HG02588 (cell line): ENCODE measurements around the gene OPCML.

ENCODE experiments used
- ATAC-seq: cut with Tn5 transposase; IDR thresholded peaks from one replicate; pipeline ENCODE4 v1.9.1; 2021; ENCODE audit warnings: mild to moderate bottlenecking, moderate library complexity; ENCODE audit not compliant: unreplicated experiment

OPCML gene

DNA sequence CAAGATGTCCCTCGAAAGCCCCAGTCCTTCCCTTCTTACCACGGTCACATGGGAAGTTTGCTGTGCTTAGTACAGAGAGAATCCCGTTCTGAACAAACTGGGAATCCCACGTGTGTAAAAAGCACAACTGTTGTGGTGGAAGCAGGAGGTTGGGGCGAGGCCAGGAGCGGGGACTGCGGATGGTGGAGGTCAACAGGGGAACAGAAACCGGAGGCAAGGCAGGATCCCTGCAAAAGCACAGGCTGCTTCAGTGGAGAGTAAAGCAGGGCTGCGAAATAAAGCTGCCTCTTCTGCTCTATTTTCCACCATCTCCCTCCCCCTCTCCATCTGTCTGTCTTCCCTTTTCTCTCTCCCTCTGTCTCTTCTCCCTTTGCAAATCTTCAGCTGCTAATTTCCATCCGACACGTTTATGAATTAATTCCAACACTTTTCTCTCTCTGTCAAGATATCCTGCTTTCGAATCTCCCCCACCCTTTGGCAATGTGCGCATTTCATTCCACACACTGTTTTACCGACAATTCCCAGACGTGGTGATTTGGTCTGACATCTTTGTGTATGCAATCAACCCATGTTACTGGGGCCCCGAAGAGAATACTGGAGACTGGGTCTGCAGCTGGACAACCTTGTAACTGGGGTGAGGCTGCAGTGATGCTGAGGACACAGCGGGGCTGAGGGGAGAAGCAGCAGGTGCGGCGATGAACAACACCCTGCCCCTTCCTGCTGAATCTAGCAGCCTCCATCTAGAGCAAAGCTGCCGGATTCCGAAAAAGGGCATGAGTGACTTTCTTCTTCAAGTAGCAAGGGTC lies 571.8 kb downstream of the OPCML start:
- ATAC-seq: no peak

DNA sequence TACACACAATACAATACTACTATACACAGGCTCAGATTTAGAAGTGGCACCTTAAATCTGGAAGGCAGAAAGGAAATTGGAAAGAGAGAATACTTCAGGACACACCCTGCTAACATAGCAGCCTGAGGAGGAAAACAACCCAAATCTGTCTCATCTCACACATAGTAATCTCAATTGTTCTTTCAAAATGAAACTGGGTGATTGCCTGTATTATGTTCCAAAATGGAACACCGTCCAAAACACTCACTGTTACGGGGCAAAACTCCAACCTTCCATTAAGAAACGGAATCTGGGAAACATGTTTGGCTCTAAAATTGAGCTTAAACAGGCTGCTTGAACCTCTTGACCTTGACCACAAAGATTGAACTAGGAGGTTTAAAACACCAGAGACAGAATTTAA lies 572.6 kb downstream of the OPCML start:
- no peak for ATAC-seq

DNA sequence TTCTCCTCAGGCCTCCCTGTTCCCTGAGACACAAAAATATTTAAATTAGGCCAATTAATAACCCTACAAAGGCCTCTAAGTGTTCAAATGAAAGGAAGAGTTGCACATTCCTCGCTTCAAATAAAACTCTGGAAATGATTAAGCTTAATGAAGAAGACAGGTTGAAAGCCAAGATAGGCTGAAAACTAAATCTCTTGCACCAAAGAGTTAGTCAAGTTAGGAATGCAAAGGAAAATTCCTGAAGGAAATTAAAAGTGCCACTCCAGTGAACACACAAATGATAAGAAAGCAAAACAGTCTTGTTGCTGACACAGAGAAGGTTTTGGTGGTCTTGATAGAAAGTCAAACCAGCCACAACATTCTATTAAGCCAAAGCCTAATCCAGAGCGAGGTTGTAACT lies 574.4 kb downstream of the OPCML start:
- no peak for ATAC-seq

DNA sequence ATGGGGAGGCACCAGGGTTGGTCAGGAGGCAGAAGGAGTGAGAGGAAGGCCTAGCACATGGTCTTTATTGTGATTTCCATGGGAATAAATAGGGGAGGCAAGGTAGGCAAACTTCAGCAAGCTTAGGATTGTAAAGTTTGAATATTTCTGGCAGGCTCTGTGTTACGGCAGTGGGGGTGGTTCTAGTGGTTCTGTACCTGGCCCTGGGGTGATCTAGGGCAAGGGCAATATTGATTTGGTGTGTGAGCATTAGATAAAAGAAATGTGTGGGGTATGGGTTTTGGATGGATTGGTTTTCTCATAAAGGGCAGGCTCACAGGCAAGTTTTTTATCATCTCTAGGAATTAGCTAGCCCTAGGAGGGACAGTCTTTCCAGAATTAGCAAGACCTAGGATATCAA lies 584.0 kb downstream of the OPCML start:
- ATAC-seq: no peak

DNA sequence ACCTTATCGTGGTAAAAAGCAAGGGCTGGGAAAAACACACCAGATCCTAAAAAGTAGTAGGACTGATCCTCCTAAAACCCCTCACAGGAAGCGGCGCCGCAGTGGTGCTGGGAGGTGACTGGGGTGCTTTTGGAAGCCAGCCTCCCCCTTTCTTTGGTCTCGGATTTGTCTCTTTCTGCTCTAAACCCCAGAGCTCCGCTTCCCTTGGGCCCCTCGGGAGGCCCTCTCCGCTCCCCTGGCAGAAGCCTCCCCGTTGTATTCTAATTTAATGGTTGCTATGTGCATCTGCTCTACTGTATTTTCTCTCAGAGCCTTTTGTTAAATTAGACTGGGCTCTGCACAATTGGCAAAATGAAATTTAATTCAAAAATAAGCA lies 587.7 kb downstream of the OPCML start:
- no peak for ATAC-seq

DNA sequence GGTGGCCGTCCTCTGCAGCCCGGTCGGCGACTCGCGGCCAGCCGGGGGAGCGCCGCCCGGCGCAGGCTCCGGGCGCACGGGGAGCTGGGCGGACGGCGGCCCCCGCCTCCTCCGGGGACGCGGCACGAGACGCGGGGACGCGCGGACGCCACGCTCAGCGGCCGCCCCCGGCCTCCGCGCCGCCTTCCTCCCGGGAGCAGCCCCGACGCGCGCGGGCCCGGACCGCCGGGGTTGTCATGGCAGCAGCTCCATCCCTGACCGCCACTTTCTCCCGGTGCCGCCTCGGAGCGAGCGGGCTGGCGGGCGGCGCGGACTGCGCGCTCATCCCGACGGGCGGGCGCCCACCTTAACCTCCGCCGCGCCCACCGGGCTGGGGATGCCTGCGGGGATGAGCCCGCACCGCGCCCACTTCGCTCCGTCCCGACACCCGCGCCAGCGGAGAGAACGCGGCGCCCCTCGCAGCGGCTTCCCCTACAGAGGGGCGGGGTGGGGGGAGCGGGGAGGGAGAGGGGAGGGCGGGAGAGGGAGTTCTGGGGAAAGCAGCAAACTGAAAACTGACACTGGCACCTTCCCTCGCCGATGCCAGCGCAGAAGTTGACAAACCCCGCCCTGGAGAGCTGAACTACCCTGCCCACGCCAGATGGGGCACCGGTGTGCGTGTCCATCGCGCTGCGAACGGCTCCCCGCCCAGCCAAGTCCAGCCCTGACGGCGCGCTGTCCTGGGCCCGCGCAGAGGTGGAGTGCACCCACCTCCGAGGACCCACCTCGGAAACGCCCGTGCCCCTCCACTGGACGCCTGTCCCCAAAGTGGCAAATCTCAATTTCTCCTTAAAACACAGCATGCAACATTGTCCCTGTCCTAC lies 588.4 kb downstream of the OPCML start:
- no peak for ATAC-seq

DNA sequence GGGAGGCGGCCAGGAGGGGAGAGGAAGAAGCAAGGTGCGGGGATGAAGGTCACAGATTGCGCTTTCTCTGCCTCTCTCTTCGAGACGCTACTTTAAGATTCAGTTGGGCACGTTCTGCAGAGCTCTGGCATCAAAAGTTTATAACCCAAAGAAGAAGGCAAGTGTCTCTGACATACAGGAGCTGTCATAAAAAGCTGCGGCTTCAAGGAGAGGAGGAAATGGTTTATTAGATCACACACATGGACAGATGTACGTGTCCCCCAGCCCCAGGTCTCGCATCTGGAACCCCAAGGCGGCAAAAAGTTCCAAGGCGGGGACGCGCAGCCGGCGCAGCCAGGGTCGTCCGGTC lies 589.0 kb downstream of the OPCML start:
- no peak for ATAC-seq

DNA sequence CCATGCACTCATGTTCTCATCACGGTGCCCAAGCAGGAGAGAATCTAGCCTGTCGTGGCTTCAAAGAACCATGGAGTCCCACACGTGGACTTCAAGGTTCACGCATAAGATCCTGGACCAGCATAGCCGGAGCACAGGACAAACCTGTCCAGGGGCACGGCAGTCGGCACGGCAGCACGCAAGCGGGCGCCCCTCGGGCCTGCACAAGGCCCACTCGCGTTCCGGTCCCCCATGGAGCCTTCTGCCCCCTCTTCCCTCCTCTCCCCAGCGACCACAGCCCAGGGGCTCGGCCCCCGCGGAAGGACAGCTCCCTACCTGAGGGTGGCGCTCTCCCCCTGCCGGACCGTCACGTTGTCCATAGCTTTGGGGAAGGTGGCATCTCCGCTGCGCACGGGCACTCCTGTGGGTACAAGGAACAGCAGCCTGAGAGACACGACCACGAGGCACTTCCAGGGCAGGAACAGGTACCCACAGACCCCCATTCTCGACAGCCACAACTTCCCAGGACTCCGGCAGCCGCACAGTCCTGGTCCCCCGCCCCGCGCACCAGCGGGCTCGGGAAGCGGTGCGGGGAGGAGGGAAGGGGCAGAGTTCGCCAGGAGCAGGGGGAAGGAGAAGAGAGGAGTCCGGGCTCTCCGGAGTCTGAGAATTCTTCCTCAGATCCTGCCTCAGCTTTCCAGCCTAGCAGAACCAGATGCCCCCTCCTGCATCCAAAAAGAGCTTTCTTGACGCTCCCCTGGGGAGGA lies 589.5 kb downstream of the OPCML start:
- ATAC-seq: no peak

DNA sequence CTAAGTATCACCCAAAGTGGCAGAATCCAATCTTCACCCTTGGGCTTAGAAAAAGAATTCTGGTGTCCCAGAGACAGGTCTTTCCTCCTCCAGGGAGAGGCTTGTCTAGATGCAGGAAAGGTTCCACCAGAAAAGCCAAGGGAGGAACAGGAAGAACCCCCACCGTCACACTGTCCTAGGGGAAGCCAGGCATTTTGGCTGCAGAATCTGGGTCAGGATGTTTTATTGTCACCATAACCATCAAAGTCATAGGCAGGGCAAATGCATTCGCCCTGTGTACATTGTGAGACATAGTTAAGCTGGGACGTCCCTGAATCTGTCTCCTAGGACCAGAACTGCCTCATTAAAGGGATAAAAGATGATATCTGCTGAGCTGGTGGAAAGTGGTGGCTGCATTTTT lies 590.5 kb downstream of the OPCML start:
- no peak for ATAC-seq

DNA sequence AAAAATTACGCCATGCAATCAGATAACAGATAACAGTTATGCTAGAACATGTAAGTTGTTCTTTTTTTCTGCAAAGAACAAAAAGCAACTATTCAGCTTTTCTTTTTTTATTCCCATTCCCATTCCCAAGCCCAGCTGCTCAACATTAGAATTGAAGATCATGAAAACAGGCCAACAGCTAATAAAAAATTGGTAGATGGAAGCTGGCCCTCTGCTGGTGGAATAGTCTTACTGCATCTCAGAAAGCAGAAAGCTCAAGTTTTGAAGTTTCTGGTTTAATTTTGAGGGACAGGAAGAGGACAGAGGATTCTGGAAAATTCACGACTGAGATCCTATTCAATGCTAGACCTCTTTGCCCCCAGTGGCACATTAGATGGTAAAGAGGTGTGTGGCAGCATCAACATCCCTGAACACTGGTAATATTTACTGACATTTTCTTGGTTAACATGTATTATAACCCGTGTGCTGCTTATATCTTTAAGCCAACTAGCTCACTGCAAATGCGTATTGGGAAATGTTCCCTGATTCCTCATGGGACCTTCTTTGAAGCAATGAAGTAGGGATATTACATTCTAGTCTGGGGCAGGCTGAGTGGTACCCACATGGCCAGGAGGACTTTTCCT lies 591.2 kb downstream of the OPCML start:
- no peak for ATAC-seq

DNA sequence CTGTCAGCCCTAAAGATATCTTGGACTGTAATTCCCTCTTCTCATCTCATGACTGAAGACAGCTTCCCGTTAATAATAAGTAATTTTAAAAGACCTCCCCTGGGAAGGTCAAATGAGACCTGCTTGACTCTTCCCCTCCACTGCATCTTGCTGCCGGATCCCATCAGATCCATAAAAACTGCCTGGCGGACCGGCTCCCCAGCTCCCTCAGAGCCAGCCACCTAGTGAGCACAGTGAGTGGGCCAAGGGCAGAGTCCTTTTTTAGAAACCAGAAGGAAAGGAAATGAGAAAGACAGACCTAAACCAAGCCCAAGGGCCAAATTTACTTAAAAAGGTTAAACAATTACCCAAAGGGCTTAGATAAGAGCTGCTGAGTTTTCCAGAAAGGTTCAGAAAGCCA lies 595.3 kb downstream of the OPCML start:
- ATAC-seq: no peak

DNA sequence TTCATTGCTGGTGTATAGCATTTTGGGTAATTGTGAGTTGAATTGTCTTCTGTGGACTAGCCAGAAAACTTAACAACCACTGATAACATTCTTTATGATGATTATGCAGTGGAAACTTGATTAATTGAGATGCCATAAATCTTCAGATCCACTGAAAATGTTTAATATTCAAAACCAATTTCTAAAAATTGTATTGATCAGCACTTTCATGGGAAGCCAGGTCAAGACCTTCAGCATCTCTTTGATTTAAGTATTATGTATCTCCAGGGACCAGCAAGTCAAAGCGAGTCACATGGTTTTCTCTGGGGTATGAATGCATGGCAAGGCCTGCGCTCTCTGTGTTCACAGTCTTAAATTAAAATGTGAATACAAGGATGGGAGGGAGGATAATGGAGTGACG lies 596.9 kb downstream of the OPCML start:
- ATAC-seq: no peak

DNA sequence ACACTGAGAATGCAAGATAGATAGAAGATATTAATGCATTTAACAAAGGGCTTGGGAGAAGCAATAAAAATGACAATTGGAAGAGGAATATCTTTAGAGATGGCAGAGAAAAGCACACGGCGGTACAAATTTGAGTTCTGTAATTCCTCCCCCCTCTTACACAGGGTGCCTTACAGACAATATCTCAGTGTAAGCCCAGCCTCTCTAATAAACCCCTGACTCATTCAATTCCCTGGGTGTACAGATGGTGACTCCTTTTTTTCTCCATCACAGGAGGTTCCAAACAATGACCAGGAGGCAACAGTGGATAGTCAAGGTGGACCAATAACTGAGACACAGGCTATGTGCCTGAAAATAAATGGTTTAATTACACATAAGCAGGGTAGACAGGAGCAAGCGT lies 598.6 kb downstream of the OPCML start:
- ATAC-seq: no peak

DNA sequence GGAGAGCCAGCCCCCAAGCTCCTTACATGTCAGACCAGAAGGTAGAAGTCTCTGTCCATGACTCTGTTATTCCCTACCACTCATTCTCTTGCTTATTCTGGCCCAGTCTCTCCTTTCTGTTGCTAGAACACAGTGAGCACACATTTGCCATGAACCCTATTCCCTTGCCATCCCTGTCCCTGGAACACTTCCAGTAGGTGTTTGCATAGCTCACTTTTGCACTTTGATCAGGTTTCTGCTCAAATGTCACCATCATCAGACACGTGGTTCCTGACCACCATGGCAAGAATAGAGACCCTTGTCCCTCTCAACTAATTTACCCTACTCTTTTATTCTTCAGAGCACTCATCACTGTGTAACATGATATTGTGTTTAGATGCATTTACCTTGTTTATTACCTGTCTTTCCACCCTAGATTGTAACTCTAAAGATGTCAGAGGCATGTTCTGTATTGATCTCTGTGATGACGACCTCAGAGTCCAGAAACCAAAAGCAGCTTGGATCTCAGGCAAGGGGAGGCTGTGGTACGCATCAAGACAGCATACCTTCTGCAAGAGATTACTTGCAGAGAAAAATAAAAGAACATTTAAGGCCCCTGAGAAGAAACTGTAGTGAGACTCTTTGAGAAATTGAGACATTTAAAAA lies 606.4 kb downstream of the OPCML start:
- ATAC-seq: no peak

DNA sequence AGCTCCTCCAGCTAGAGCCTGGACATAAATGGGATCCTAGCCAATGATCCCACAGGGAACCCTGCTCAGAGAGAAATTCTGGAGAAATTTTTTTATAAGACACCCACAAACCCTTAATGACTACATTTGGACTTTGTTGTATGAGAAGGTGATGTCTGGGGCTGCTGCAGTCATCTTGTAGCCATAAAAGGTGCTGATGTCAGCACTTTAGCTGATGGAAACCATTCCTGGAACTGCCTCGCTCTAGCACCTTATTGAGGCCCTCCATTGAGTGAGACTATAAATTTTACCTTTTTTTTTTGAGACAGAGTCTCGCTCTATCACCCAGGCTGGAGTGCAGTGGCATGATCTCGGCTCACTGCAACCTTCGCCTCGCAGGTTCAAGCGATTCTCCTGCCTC lies 610.7 kb downstream of the OPCML start:
- no peak for ATAC-seq

DNA sequence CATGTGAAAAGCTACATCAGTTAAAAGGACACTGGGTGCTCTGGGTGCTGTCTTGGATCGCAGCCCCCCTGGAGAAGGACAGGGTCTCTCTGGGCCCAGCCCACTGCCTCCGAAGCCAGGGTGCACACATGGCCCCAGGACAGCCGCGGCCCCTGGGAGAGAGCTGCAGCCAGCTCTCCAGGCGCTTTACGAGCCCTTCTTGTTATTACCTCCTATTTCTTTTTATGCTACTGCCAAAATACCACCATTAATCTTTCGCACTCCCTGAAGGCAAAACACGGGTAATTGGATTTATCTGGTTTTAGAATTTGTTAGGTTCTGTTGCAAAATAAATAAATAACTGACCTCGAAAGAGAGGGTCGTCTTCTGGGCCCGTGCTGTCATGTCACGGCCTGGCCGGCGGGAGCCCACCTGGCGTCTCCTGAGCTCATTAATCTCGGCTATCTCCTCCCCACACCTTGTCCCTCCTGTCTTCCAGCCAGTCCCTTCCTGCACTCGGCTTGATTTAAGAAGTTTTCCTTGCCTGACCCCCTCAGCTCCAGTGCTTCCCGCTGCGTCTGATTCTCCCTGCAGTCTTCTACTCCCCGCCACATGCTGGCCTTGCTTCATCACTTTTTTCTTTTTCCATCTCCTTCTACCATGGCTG lies 611.7 kb downstream of the OPCML start:
- no peak for ATAC-seq

DNA sequence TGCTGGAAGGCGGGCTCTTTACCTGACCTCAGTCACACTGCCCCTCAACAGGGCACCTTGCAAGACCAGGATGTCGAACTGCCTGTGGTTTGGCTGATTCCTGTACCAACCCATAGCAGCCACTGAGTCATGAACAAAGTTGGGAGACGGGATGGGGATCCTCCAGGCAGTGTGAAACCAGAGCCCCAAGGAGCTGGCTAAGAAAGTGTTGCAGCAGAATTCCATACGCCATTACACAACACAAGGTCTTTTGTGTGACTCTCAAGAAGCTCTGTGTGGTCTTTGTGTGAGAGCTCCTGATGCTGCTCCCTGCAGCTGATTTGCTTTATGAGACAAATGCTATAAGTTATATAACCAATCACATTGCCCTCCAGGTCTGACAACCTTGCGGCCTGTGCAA lies 617.7 kb downstream of the OPCML start:
- ATAC-seq: no peak

DNA sequence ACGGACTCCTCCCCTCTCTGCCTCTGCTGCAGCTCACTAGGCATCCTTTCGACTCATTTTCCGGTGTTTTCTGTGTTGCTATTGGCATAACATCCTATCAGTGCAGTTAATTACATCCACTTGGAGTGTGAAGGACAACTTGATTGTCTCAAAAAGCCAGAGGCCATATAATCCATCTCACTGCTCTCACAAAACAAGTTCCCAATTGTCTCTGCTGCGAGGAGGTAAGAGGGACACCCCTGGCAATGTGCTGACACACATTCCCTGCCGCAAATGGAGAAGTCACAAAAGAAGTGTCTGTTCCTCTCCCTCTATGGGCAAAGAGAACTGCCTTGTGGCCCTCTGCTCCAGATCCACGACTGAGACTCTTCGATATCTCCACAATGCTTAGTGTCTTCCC lies 618.4 kb downstream of the OPCML start:
- ATAC-seq: no peak

DNA sequence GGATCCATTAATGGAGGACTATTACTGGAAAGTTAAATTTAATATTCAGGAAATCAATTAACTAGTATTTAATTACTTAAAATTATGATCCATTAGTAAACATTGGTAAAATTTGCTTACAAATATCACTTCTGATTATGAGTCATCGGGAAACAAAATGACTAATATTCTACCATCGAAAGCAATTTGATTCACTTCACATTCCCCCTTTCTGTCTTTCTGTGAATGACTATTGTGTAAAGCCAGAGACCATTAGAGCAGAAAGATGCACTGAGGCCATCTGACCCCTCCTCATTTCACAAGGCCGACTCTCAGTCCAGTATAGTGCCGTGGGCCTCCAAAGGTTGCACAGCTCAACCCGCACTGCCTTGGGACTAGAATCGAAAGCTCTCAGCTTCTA lies 619.0 kb downstream of the OPCML start:
- no peak for ATAC-seq

DNA sequence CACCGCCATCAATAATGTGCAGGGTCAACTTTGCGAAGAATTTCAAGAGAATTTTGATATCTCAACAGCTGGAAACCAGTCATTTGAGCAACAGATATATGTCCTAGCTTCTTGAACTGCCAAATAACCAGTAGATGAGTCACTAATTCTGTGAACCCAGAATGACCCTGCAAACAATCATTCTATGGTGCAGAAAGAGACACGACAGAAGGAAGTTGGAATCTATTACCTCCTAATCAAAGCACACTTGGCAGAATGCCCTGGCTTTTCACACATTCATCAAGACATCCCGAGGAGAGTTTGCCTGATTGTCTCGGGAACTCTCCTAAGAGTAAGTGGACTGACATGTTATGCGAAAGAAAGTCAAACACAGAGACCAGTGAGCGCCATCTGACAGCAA lies 621.1 kb downstream of the OPCML start:
- no peak for ATAC-seq
